Esophagus muscularis mucosa (tissue), 4 donors: ENCODE results near the gene SPG11.

ENCODE experiments used
- CTCF ChIP-seq, 3 experiments: fragments of 200-600 bp in 2 of 3; fragments of 450-650 bp in 1 of 3; sonication (generic) in 2 of 3; IDR thresholded peaks; one replicate each; pipeline ENCODE4 v1.5.1; 2017 to 2019; ENCODE audit warnings: antibody characterized with exemption in 3 of 3, mild to moderate bottlenecking in 2 of 3, moderate library complexity in 1 of 3
- EP300 ChIP-seq: sonication (generic); formaldehyde crosslinking; IDR thresholded peaks from one replicate; pipeline ENCODE4 v1.6.1; 2017; ENCODE audit warnings: antibody characterized with exemption
- POLR2A ChIP-seq: fragments of 450-650 bp; IDR thresholded peaks from one replicate; pipeline ENCODE4 v1.6.1; 2017; ENCODE audit warnings: antibody characterized with exemption, moderate library complexity, mild to moderate bottlenecking, low read depth
- POLR2AphosphoS5 ChIP-seq, 2 donors: sonication (generic); formaldehyde crosslinking; IDR thresholded peaks; one replicate each; pipeline ENCODE4 v1.6.1; 2017; ENCODE audit warnings: antibody characterized with exemption in 2 of 2

GRCh38 chr15:44641651-44642050, 21.8 kb downstream of the SPG11 start:
- no peak for TF ChIP-seq POLR2A
- no peak for TF ChIP-seq EP300
- TF ChIP-seq CTCF (IDR thresholded peaks at IDR 0.05), result no peak
- no peak for TF ChIP-seq POLR2AphosphoS5 (IDR thresholded peaks at IDR 0.05)
